HepG2 (cell line): Measurements from ENCODE around the gene MAN1C1. TPM values are rescaled to one million over a fixed set of nuclear protein-coding genes. Genes with fewer than 3 reads are reported as not detected.

Source experiments
- ATAC-seq: fragments of 200-7000 bp; cut with Tn5 transposase; 3 replicates; pipeline ENCODE4 v1.9.1; 2020; ENCODE audit warnings: mild to moderate bottlenecking, moderate library complexity
- BruUV-seq: library from RNA; stranded (reverse); fragments of 400-500 nt; replicated peaks from 2 replicates; lab custom pipeline; 2021; lab: Mats Ljungman, UMichigan
- CTCF ChIA-PET: fragments of 300-600 bp; formaldehyde crosslinking; extraction: SDS; loops from one replicate; lab custom pipeline; 2021; ENCODE audit warnings: low total read pairs, inconsistent platforms, low intra/inter-chr PET ratio; lab: Yijun Ruan, JAX
- POLR2A ChIA-PET: fragments of 350-600 bp; sonication (Branson Sonifier 250); formaldehyde crosslinking; loops from one replicate; lab custom pipeline; 2020; ENCODE audit warnings: antibody characterized with exemption, inconsistent platforms; lab: Yijun Ruan, JAX
- DNase-seq: peaks from one replicate; pipeline ENCODE4 v3.0.0-alpha.2; 2015; ENCODE audit warnings: low spot score
- FAIRE-seq: peaks from 3 replicates; lab custom pipeline; 2011; peaks lifted over from hg19 to GRCh38; lab: Jason Lieb, UNC
- H2AFZ ChIP-seq: one replicate; pipeline ENCODE4 v1.6.1; 2011; ENCODE audit warnings: low read length, inconsistent platforms
- H3K27ac ChIP-seq: fragments of 300-600 bp; 3 replicates; pipeline ENCODE4 v1.8.0; 2011; ENCODE audit warnings: mixed run types, mild to moderate bottlenecking, mixed read lengths, low read length, inconsistent platforms; ENCODE audit not compliant: insufficient read depth; ENCODE audit errors: extremely low read length
- H3K27me3 ChIP-seq, 2 experiments: fragments of 200-600 bp in 1 of 2; 2 replicates in 1 of 2; 3 replicates in 1 of 2; pipeline versions ENCODE4 v1.6.0 to v1.8.0; 2011; ENCODE audit warnings: low read length in 2 of 2, mild to moderate bottlenecking in 2 of 2, moderate library complexity in 2 of 2, inconsistent platforms in 1 of 2; ENCODE audit not compliant: insufficient read depth in 2 of 2, control insufficient read depth in 1 of 2
- H3K36me3 ChIP-seq, 2 experiments: fragments of 200-600 bp in 1 of 2; replicated peaks in 1 of 2; 2 replicates in 1 of 2; 3 replicates in 1 of 2; pipeline versions ENCODE4 v1.5.1 to v1.8.0; 2011; ENCODE audit warnings: low read length in 2 of 2, inconsistent platforms in 1 of 2; ENCODE audit not compliant: insufficient read depth in 2 of 2, control insufficient read depth in 1 of 2
- H3K4me1 ChIP-seq: 2 replicates; pipeline ENCODE4 v1.5.1; 2012; ENCODE audit warnings: low read length, inconsistent platforms; ENCODE audit not compliant: insufficient read depth
- H3K4me2 ChIP-seq: 2 replicates; pipeline ENCODE4 v1.6.0; 2011; ENCODE audit warnings: low read depth, low read length, inconsistent platforms
- H3K4me3 ChIP-seq, 3 experiments: fragments of 200-600 bp in 1 of 3; sonication (generic), shearing (Covaris generic) in 1 of 3; replicated peaks in 1 of 3; 2 replicates each; pipeline ENCODE4 v1.5.1; 2011 to 2016; ENCODE audit warnings: low read length in 3 of 3, inconsistent platforms in 2 of 3, low read depth in 2 of 3, mild to moderate bottlenecking in 2 of 3, control low read depth in 1 of 3, mixed read lengths in 1 of 3; ENCODE audit not compliant: insufficient read depth in 1 of 3
- H3K79me2 ChIP-seq: one replicate; pipeline ENCODE4 v1.6.1; 2011; ENCODE audit warnings: low read length, inconsistent platforms; ENCODE audit not compliant: insufficient read depth
- H3K9ac ChIP-seq: 2 replicates; pipeline ENCODE4 v1.6.0; 2011; ENCODE audit warnings: mild to moderate bottlenecking, low read depth, low read length, inconsistent platforms; ENCODE audit not compliant: insufficient read depth
- H3K9me3 ChIP-seq: 2 replicates; pipeline ENCODE4 v1.5.1; 2012; ENCODE audit warnings: mild to moderate bottlenecking, low read length
- H4K20me1 ChIP-seq: 2 replicates; pipeline ENCODE4 v1.6.0; 2011; ENCODE audit warnings: inconsistent platforms, mild to moderate bottlenecking, low read length, moderate library complexity; ENCODE audit not compliant: insufficient read depth
- BCL3 ChIP-seq: sonication (generic); formaldehyde crosslinking; IDR thresholded peaks from 2 replicates; pipeline ENCODE4 v1.5.1; 2020; ENCODE audit warnings: mild to moderate bottlenecking, missing genetic modification reagents, moderate library complexity
- KDM2A ChIP-seq: sonication (generic); formaldehyde crosslinking; IDR thresholded peaks from 2 replicates; pipeline ENCODE4 v1.4.0; 2020; ENCODE audit warnings: low read depth, missing genetic modification reagents, borderline replicate concordance
- SOX13 ChIP-seq, 3 experiments: fragments of 450-650 bp in 1 of 3; sonication (generic) in 1 of 3; formaldehyde crosslinking in 1 of 3; IDR thresholded peaks in 2 of 3; conservative IDR thresholded peaks in 1 of 3; 2 replicates each; pipeline versions ENCODE4 v1.5.0 to v1.6.1; 2016 to 2020; ENCODE audit warnings: antibody characterized with exemption in 1 of 3, mild to moderate bottlenecking in 1 of 3, missing compliant biosample characterization in 1 of 3, missing genetic modification reagents in 1 of 3, moderate library complexity in 1 of 3
- ZFP90 ChIP-seq: sonication (generic); formaldehyde crosslinking; IDR thresholded peaks from 2 replicates; pipeline ENCODE4 v1.8.0; 2022; ENCODE audit warnings: missing genetic modification reagents, mild to moderate bottlenecking, inconsistent platforms, borderline replicate concordance
- ZHX2 ChIP-seq, 2 experiments: sonication (generic) in 1 of 2; formaldehyde crosslinking in 1 of 2; IDR thresholded peaks; 2 replicates each; pipeline versions ENCODE4 v1.6.1 to v1.9.0; 2014 to 2022; ENCODE audit warnings: antibody characterized with exemption in 1 of 2, borderline replicate concordance in 1 of 2, inconsistent platforms in 1 of 2, low read depth in 1 of 2, missing genetic modification reagents in 1 of 2
- ZNF12 ChIP-seq: sonication (generic); formaldehyde crosslinking; IDR thresholded peaks from 2 replicates; pipeline ENCODE4 v1.5.0; 2020; ENCODE audit warnings: missing genetic modification reagents
- ZNF431 ChIP-seq: sonication (generic); formaldehyde crosslinking; IDR thresholded peaks from 2 replicates; pipeline ENCODE4 v1.9.0; 2022; ENCODE audit warnings: missing genetic modification reagents, low read depth, mild to moderate bottlenecking, borderline replicate concordance
- WGBS: methylation state at CpG from one replicate; pipeline ENCODE4 v1.1.6; 2017; ENCODE audit warnings: low lambda C conversion rate; 5-methylcytosine and 5-hydroxymethylcytosine counted together
- in situ Hi-C: cut with HindIII; loops from 2 replicates; pipeline ENCODE4 v1.10.0; 2017; ENCODE audit warnings: low pct_unique_long_range_greater_than_20kb; ENCODE audit not compliant: extremely low pct_ligation_motif_present
- intact Hi-C: fragments of 100-400 bp; cut with micrococcal nuclease; formaldehyde crosslinking; loops from one replicate; pipeline ENCODE4 v1.10.0; 2022; ENCODE audit not compliant: unreplicated experiment
- polyA plus RNA-seq, 8 experiments: library from polyadenylated mRNA; depleted of rRNA in 3 of 8; stranded (reverse) in 7 of 8; unstranded in 1 of 8; fragments of >200 nt; fragmentation: Illumina TruSeq in 4 of 8; extraction: Trizol in 4 of 8; gene quantifications; 2 replicates each; pipeline versions ENCODE4 v1.2.1 to v1.2.3, GENCODE V29; 2011 to 2016; ENCODE audit warnings: low read depth in 4 of 8, missing spikeins in 1 of 8, mixed read lengths in 1 of 8; ENCODE audit not compliant: insufficient read depth in 1 of 8
- total RNA-seq, 5 experiments: library from RNA; depleted of rRNA; stranded (reverse); fragments of >200 nt; fragmentation: Illumina TruSeq; extraction: Trizol; gene quantifications; 2 replicates each; pipeline ENCODE4 v1.2.3, GENCODE V29; 2016; ENCODE audit warnings: low read depth in 1 of 5
- TF ChIP-seq, protein P1 (sequence below): sonication (generic); IDR thresholded peaks from 2 replicates; pipeline ENCODE4 v1.6.1; 2016; ENCODE audit warnings: low read depth, borderline replicate concordance
- TF ChIP-seq, protein P2 (sequence below): sonication (generic); formaldehyde crosslinking; IDR thresholded peaks from 2 replicates; pipeline ENCODE4 v1.4.0; 2020; ENCODE audit warnings: missing genetic modification reagents

The MAN1C1 gene
- total and polyA plus RNA-seq, 2 of the 13 experiments (the other 11 are each of a cell fraction or from before 2014, with no cell fraction given): 0.18 to 0.49 TPM

DNA sequence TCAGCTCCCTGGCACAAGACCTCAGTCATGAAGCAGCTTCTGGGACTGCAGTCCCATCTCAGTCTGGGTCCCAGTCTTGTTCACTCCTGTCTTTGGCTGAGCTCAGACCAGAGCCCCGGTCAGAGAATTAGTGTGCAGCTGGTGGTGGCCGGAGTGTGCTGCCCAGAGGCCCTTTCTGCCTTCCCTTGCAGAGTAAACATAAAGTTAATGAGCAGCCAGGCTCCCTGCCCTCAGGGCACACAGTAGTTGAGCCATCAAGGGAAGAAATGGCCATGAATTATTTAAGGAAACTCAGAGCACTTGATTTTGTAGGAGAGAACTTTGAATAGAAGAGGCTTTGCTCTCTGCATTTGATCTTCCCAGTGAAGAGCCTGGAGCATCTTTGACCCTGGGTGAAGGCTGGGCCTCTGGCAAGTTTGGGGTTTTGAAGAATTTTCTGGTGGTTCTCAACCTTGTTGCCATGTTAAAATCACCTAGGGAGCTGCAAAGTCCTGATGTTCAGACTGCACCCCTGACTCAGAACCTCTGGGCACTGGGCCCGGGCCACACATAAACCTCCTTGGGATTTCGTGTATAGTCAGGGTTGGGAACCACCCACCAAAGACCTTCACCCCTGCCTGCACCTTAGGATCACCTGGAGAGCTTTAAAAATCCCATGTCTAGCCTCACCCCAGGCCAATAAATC is 157.0 kb downstream of the MAN1C1 start:
- H3K27ac ChIP-seq: peak overlapping the region; percentile 28
- H3K4me3 ChIP-seq: peak overlapping the region in 2 of 3 experiments; percentile 7 to 40; a peak in 4 of 6 replicates
- BruUV-seq: no TSS peak
- H2AFZ ChIP-seq: no peak overlapping the region
- H3K4me1 ChIP-seq: peaks cover 63% of the 10 kb centered on the region
- in situ Hi-C loops: no loop called here
- 0% methylated on average over 2 of the region's 4 CpGs for WGBS
- H3K4me2 ChIP-seq: peak overlapping the region; percentile 93
- H3K36me3 ChIP-seq: no peaks in the 10 kb centered on the region
- no peaks in the 10 kb centered on the region for H4K20me1 ChIP-seq
- no peaks in the 10 kb centered on the region for H3K9me3 ChIP-seq
- peaks cover 7 to 35% of the 10 kb centered on the region in 2 experiments for H3K27me3 ChIP-seq
- POLR2A ChIA-PET: interaction anchor here (1.2 to 1.7 kb wide), 3 partner anchors 26 to 46 kb away, joined by 3 to 7 read pairs (median 4); partner anchors contain the start of gene MTFR1L
- no peak overlapping the region for H3K9ac ChIP-seq
- H3K79me2 ChIP-seq: no peaks in the 10 kb centered on the region
- intact Hi-C loops: loop anchor here (10.0 kb wide), 1 partner anchor 79 kb away; no protein-coding TSS in a partner anchor
- ATAC-seq (peak; percentile 93), FAIRE-seq (peak; percentile 97), DNase-seq (peak; percentile 70)
- CTCF ChIA-PET: interaction anchor here (1.1 kb wide), 1 partner anchor 23 kb away, joined by 3 read pairs; no protein-coding TSS in a partner anchor
- TF ChIP-seq SOX13 (IDR thresholded peaks at IDR 0.05) (no peak), SOX13 (CRISPR knock-in tag; conservative IDR thresholded peaks at IDR 0.05 in 1 of 2, IDR thresholded peaks at IDR 0.05 in 1 of 2) (peak in 1 of 2 experiments; percentile 35; a peak in 1 of 4 replicates), ZNF431 (CRISPR knock-in tag) (no peak), BCL3 (CRISPR knock-in tag) (no peak), KDM2A (CRISPR knock-in tag) (no peak), ZNF12 (peak; percentile 37; the same call in 1 of the 2 replicates), ZFP90 (CRISPR knock-in tag) (no peak), ZHX2 (IDR thresholded peaks at IDR 0.05; ENCODE audit: low read depth) (no peak), ZHX2 (CRISPR knock-in tag; IDR thresholded peaks at IDR 0.05; ENCODE audit: borderline replicate concordance) (no peak)
- TF ChIP-seq, protein P1, sequence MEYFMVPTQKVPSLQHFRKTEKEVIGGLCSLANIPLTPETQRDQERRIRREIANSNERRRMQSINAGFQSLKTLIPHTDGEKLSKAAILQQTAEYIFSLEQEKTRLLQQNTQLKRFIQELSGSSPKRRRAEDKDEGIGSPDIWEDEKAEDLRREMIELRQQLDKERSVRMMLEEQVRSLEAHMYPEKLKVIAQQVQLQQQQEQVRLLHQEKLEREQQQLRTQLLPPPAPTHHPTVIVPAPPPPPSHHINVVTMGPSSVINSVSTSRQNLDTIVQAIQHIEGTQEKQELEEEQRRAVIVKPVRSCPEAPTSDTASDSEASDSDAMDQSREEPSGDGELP: peak; percentile 64; the same call in 1 of the 2 replicates
- TF ChIP-seq, protein P2, sequence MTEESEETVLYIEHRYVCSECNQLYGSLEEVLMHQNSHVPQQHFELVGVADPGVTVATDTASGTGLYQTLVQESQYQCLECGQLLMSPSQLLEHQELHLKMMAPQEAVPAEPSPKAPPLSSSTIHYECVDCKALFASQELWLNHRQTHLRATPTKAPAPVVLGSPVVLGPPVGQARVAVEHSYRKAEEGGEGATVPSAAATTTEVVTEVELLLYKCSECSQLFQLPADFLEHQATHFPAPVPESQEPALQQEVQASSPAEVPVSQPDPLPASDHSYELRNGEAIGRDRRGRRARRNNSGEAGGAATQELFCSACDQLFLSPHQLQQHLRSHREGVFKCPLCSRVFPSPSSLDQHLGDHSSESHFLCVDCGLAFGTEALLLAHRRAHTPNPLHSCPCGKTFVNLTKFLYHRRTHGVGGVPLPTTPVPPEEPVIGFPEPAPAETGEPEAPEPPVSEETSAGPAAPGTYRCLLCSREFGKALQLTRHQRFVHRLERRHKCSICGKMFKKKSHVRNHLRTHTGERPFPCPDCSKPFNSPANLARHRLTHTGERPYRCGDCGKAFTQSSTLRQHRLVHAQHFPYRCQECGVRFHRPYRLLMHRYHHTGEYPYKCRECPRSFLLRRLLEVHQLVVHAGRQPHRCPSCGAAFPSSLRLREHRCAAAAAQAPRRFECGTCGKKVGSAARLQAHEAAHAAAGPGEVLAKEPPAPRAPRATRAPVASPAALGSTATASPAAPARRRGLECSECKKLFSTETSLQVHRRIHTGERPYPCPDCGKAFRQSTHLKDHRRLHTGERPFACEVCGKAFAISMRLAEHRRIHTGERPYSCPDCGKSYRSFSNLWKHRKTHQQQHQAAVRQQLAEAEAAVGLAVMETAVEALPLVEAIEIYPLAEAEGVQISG (CRISPR knock-in tag): no peak
